Endothelial cell of umbilical vein (primary cell): ENCODE results near the gene DIP2C. TPM values are rescaled to one million over a fixed set of nuclear protein-coding genes. Genes with fewer than 3 reads are reported as not detected.

Experiments
- BruUV-seq: library from RNA; stranded (reverse); fragments of 400-500 nt; replicated peaks from 2 replicates; lab custom pipeline; 2021; lab: Mats Ljungman, UMichigan
- CTCF ChIA-PET: fragments of 300-600, 350-600 bp; sonication (Branson Sonifier 250); formaldehyde crosslinking; loops from one replicate; lab custom pipeline; 2021; ENCODE audit warnings: antibody characterized with exemption, inconsistent platforms; lab: Charles Lee
- POLR2A ChIA-PET: fragments of 300-600, 350-600 bp; sonication (Branson Sonifier 250); formaldehyde crosslinking; loops from one replicate; lab custom pipeline; 2021; ENCODE audit warnings: antibody characterized with exemption, inconsistent platforms; lab: Charles Lee
- DNase-seq: peaks from one replicate; pipeline ENCODE4 v3.0.0-alpha.2; 2011; ENCODE audit warnings: low read depth, low spot score
- FAIRE-seq: peaks from 2 replicates; lab custom pipeline; 2011; peaks lifted over from hg19 to GRCh38; lab: Jason Lieb, UNC
- H2AFZ ChIP-seq: 2 replicates; pipeline ENCODE4 v1.6.0; 2012; ENCODE audit warnings: low read depth, low read length, control low read depth, inconsistent platforms
- H3K27ac ChIP-seq: 2 replicates; pipeline ENCODE4 v1.5.1; 2011; ENCODE audit warnings: low read depth, mild to moderate bottlenecking, control low read depth, low read length, moderate library complexity; ENCODE audit not compliant: insufficient read depth
- H3K27me3 ChIP-seq, 2 experiments: 2 replicates each; pipeline versions ENCODE4 v1.6.0 to v1.6.1; 2011; ENCODE audit warnings: low read length in 2 of 2, mixed read lengths in 1 of 2; ENCODE audit not compliant: control insufficient read depth in 2 of 2, insufficient read depth in 2 of 2
- H3K36me3 ChIP-seq, 2 experiments: 2 replicates in 1 of 2; 3 replicates in 1 of 2; pipeline ENCODE4 v1.5.1; 2011; ENCODE audit warnings: low read length in 2 of 2, mild to moderate bottlenecking in 1 of 2, moderate library complexity in 1 of 2; ENCODE audit not compliant: control insufficient read depth in 2 of 2, insufficient read depth in 2 of 2; ENCODE audit errors: extremely low read depth in 1 of 2
- H3K4me1 ChIP-seq: 3 replicates; pipeline ENCODE4 v1.5.1; 2011; ENCODE audit warnings: mild to moderate bottlenecking, low read length; ENCODE audit not compliant: control insufficient read depth, insufficient read depth; ENCODE audit errors: extremely low read depth
- H3K4me2 ChIP-seq: 2 replicates; pipeline ENCODE4 v1.6.1; 2011; ENCODE audit warnings: low read length, control low read depth, mixed read lengths; ENCODE audit not compliant: insufficient read depth
- H3K4me3 ChIP-seq, 3 experiments: fragments of 200-600 bp in 1 of 3; sonication (generic), shearing (Covaris generic) in 1 of 3; replicated peaks in 1 of 3; 2 replicates each; pipeline ENCODE4 v1.5.1; 2011 to 2016; ENCODE audit warnings: control low read depth in 3 of 3, low read length in 3 of 3, mild to moderate bottlenecking in 2 of 3, inconsistent platforms in 1 of 3, low read depth in 1 of 3, moderate library complexity in 1 of 3; ENCODE audit not compliant: insufficient read depth in 1 of 3
- H3K79me2 ChIP-seq: 2 replicates; pipeline ENCODE4 v1.6.0; 2012; ENCODE audit warnings: low read length, inconsistent platforms; ENCODE audit not compliant: control insufficient read depth, insufficient read depth
- H3K9ac ChIP-seq: replicated peaks from 2 replicates; pipeline ENCODE3; 2011; ENCODE audit warnings: low read length, control low read depth; ENCODE audit not compliant: insufficient read depth; ENCODE audit errors: extremely low read depth
- H3K9me1 ChIP-seq: replicated peaks from 3 replicates; pipeline ENCODE4 v1.6.0; 2011; ENCODE audit warnings: mild to moderate bottlenecking, low read length; ENCODE audit not compliant: control insufficient read depth, insufficient read depth; ENCODE audit errors: extremely low read depth
- H3K9me3 ChIP-seq: replicated peaks from 2 replicates; pipeline ENCODE4 v1.5.1; 2012; ENCODE audit warnings: low read length, inconsistent platforms; ENCODE audit not compliant: control insufficient read depth, insufficient read depth
- H4K20me1 ChIP-seq: replicated peaks from 2 replicates; pipeline ENCODE3; 2011; ENCODE audit warnings: mild to moderate bottlenecking, low read length; ENCODE audit not compliant: control insufficient read depth, insufficient read depth; ENCODE audit errors: extremely low read depth
- FOS ChIP-seq: IDR thresholded peaks from 2 replicates; pipeline ENCODE4 v1.6.1; 2011; ENCODE audit warnings: mild to moderate bottlenecking, low read length, moderate library complexity, borderline replicate concordance; ENCODE audit not compliant: insufficient read depth
- GATA2 ChIP-seq: IDR thresholded peaks from 2 replicates; pipeline ENCODE4 v1.7.0; 2011; ENCODE audit warnings: low read depth, mild to moderate bottlenecking, moderate library complexity, mixed read lengths, low read length; ENCODE audit not compliant: insufficient read length, insufficient read depth
- MYC ChIP-seq: IDR thresholded peaks from one replicate; pipeline ENCODE4 v1.6.1; 2011; ENCODE audit warnings: mild to moderate bottlenecking, low read depth, low read length
- POLR2A ChIP-seq: IDR thresholded peaks from 2 replicates; pipeline ENCODE4 v1.6.1; 2012; ENCODE audit warnings: low read depth, mild to moderate bottlenecking, control low read depth, low read length
- dilution Hi-C: fragments of 300-500 bp; cut with MboI; formaldehyde crosslinking; loops from one replicate; pipeline ENCODE4 v1.15.0; 2019; ENCODE audit warnings: low sequenced_read_pairs; ENCODE audit not compliant: extremely low pct_ligation_motif_present
- intact Hi-C: fragments of 100-400 bp; cut with micrococcal nuclease; formaldehyde crosslinking; loops from one replicate; pipeline ENCODE4 v1.10.0; 2022
- polyA plus RNA-seq, 4 experiments: library from polyadenylated mRNA; depleted of rRNA in 3 of 4; stranded (reverse) in 3 of 4; unstranded in 1 of 4; fragments of >200 nt; gene quantifications; 2 replicates each; pipeline versions ENCODE4 v1.2.1 to v1.2.3, GENCODE V29; 2011 to 2012; ENCODE audit warnings: missing spikeins in 1 of 4
- total RNA-seq: library from RNA; stranded (reverse); gene quantifications from 2 replicates; pipeline ENCODE4 v1.2.3, GENCODE V29; 2021
- TF ChIP-seq, protein P1 (sequence below): IDR thresholded peaks from 2 replicates; pipeline ENCODE4 v1.6.1; 2011; ENCODE audit not compliant: insufficient read depth, insufficient read length
- TF ChIP-seq, protein P2 (sequence below), 2 donors: IDR thresholded peaks; 1 replicate in 1 of 2; 2 replicates in 1 of 2; pipeline ENCODE4 v1.5.1; 2011; ENCODE audit warnings: low read length in 2 of 2, mild to moderate bottlenecking in 2 of 2, moderate library complexity in 2 of 2, control low read depth in 1 of 2, inconsistent platforms in 1 of 2, low read depth in 1 of 2; ENCODE audit not compliant: insufficient read depth in 1 of 2; ENCODE audit errors: extremely low read depth in 1 of 2

The DIP2C gene
- total and polyA plus RNA-seq, 2 donors (not counting 3 experiments of a cell fraction or from before 2014, with no cell fraction given) = 3.6 to 10.7 TPM

DNA sequence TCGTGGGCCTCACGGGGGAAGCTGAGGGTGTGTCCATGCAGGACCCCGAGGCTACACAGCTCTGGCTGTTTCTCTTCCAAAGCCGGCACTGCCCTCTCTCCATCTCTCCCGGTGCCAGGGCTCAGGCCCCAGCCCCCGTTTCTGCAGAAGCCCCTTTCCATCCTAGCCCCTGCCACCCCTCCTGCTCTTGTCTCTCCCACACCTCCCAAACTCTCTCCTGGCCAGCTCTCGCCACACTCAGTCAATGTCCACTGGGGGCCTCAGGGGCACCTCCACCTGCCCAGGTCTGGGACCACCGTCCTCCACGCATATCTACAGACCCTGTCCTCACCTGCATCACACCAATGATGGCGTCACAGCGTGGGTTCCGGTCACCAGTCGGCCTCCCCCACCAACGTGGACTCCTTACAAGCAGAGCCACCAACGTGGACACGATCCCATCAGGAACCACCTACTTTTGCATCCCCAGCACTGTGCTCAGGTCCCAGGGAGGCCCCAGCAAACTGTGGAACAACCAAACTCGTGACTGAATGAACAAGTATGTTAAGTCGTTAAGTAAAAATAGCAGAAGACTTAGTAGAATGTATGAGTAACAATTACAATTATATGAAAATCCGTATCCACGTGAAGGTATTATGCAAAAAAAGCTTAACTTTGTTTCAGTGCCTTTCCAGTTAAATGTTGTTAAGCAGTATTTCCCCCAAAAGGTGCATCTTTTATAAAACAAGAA, 38.4 kb downstream of the DIP2C start:
- no peak overlapping the region for H3K4me3 ChIP-seq
- no peaks in the 10 kb centered on the region for H3K36me3 ChIP-seq
- H3K27me3 ChIP-seq = no peaks in the 10 kb centered on the region
- H3K4me1 ChIP-seq = peaks cover 3% of the 10 kb centered on the region
- DNase-seq = no peak
- H3K9me3 ChIP-seq = no peaks in the 10 kb centered on the region
- H4K20me1 ChIP-seq = no peaks in the 10 kb centered on the region
- dilution Hi-C loops (no loop called here), intact Hi-C loops (no loop called here)
- no TSS peak for BruUV-seq
- POLR2A ChIA-PET = no interaction called here
- H3K9ac ChIP-seq = no peak overlapping the region
- no peaks in the 10 kb centered on the region for H3K9me1 ChIP-seq
- no peak overlapping the region for H2AFZ ChIP-seq
- no peak overlapping the region for H3K4me2 ChIP-seq
- no peak for FAIRE-seq
- H3K79me2 ChIP-seq = no peaks in the 10 kb centered on the region
- H3K27ac ChIP-seq = no peak overlapping the region
- CTCF ChIA-PET = no interaction called here
- no peak for TF ChIP-seq FOS
- TF ChIP-seq, protein P1, sequence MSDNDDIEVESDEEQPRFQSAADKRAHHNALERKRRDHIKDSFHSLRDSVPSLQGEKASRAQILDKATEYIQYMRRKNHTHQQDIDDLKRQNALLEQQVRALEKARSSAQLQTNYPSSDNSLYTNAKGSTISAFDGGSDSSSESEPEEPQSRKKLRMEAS = no peak
- TF ChIP-seq GATA2 = no peak
- no peak for TF ChIP-seq MYC
- TF ChIP-seq, protein P2, sequence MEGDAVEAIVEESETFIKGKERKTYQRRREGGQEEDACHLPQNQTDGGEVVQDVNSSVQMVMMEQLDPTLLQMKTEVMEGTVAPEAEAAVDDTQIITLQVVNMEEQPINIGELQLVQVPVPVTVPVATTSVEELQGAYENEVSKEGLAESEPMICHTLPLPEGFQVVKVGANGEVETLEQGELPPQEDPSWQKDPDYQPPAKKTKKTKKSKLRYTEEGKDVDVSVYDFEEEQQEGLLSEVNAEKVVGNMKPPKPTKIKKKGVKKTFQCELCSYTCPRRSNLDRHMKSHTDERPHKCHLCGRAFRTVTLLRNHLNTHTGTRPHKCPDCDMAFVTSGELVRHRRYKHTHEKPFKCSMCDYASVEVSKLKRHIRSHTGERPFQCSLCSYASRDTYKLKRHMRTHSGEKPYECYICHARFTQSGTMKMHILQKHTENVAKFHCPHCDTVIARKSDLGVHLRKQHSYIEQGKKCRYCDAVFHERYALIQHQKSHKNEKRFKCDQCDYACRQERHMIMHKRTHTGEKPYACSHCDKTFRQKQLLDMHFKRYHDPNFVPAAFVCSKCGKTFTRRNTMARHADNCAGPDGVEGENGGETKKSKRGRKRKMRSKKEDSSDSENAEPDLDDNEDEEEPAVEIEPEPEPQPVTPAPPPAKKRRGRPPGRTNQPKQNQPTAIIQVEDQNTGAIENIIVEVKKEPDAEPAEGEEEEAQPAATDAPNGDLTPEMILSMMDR (IDR thresholded peaks at IDR 0.05; ENCODE audit: extremely low read depth in 1 of 2, insufficient read depth in 1 of 2, low read depth in 1 of 2, low read length in 2 of 2) = no peak
- no peak for TF ChIP-seq POLR2A
